Erythroblast (primary cell): ENCODE measurements around the gene ARHGAP42.

Experiments used
- GATA1 ChIP-seq: IDR thresholded peaks from 2 replicates; pipeline ENCODE4 v1.6.1; 2011; ENCODE audit warnings: low read depth, mild to moderate bottlenecking, control low read depth, low read length, moderate library complexity
- POLR2A ChIP-seq: IDR thresholded peaks from 2 replicates; pipeline ENCODE4 v1.6.1; 2011; ENCODE audit warnings: mild to moderate bottlenecking, low read length

GRCh38 chr11:100875521-100875869, 188.4 kb downstream of the ARHGAP42 start:
- TF ChIP-seq POLR2A (no peak), GATA1 (no peak)
